GM18861 (cell line): ENCODE results near the gene PHC1.
A peak's percentile ranks its signal among the peaks of the same experiment; 100 is the strongest.
"Not testable (repeated sequence)": the region's sequence is repeated elsewhere in the genome, so short reads cannot be mapped to it uniquely, and the experiment has no call there.

Experiments
- ATAC-seq: cut with Tn5 transposase; IDR thresholded peaks from one replicate; pipeline ENCODE4 v1.9.1; 2021; ENCODE audit not compliant: unreplicated experiment

Gene PHC1

GRCh38 chr12:8909752-8910151 is 4.6 kb upstream of the PHC1 start:
- no peak for ATAC-seq

- ATAC-seq = no peak
Measured at GRCh38 chr12:8911606-8912268, 2.6 kb upstream of the PHC1 start.

- ATAC-seq = no peak
Measured at GRCh38 chr12:8912914-8913313, 1.4 kb upstream of the PHC1 start.

GRCh38 chr12:8913702-8914032 is 642 bp upstream of the PHC1 start:
- no peak for ATAC-seq

GRCh38 chr12:8914716-8915526 is 612 bp downstream of the PHC1 start:
- ATAC-seq = peak; percentile 47

- no peak for ATAC-seq
Measured at GRCh38 chr12:8916154-8916553, 1.8 kb downstream of the PHC1 start.

GRCh38 chr12:8917031-8917430 is 2.7 kb downstream of the PHC1 start:
- no peak for ATAC-seq

- no peak for ATAC-seq
Measured at GRCh38 chr12:8917751-8918150, 3.4 kb downstream of the PHC1 start.

GRCh38 chr12:8919643-8920042 is 5.3 kb downstream of the PHC1 start:
- not testable (repeated sequence) for ATAC-seq

- ATAC-seq = no peak
Measured at GRCh38 chr12:8922544-8922943, 8.2 kb downstream of the PHC1 start.

GRCh38 chr12:8930655-8931323 is 16.5 kb downstream of the PHC1 start:
- ATAC-seq = not testable (repeated sequence)

- not testable (repeated sequence) for ATAC-seq
Measured at GRCh38 chr12:8932464-8932863, 18.2 kb downstream of the PHC1 start.

GRCh38 chr12:8934080-8934479 is 19.8 kb downstream of the PHC1 start:
- not testable (repeated sequence) for ATAC-seq

GRCh38 chr12:8936735-8937134 is 22.4 kb downstream of the PHC1 start:
- no peak for ATAC-seq

GRCh38 chr12:8937842-8938442 is 23.6 kb downstream of the PHC1 start:
- not testable (repeated sequence) for ATAC-seq

GRCh38 chr12:8941691-8942478 is 27.6 kb downstream of the PHC1 start:
- ATAC-seq = no peak

- ATAC-seq = no peak
Measured at GRCh38 chr12:8943565-8944186, 29.4 kb downstream of the PHC1 start.

GRCh38 chr12:8946733-8947132 is 32.4 kb downstream of the PHC1 start:
- ATAC-seq = no peak

GRCh38 chr12:8947737-8948136 is 33.4 kb downstream of the PHC1 start:
- no peak for ATAC-seq

GRCh38 chr12:8948701-8949341 is 34.5 kb downstream of the PHC1 start:
- ATAC-seq = no peak
